Measurements from ENCODE around the gene STAT5A. TPM values are rescaled to one million over a fixed set of nuclear protein-coding genes. Genes with fewer than 3 reads are reported as not detected.
"Not testable (repeated sequence)": the region's sequence is repeated elsewhere in the genome, so short reads cannot be mapped to it uniquely, and the experiment has no call there.

The STAT5A gene
- total RNA-seq, 4 donors from 2014 or later: 7.3 to 34.3 (median 14.0) TPM

DNA sequence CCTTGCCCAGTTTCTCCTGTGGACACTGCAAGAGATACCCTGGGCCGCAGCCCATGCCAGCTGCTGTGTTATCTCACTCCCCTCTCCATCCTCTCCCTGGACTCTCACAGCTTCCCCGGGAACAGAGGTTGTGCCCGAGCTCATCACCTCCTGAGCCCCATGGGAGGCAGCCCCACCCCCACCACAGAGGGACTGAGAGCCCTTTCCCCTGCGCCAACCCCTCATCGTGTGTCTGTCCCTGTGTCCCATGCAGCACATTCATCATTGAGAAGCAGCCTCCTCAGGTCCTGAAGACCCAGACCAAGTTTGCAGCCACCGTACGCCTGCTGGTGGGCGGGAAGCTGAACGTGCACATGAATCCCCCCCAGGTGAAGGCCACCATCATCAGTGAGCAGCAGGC lies 12.7 kb downstream of the STAT5A start:
- Histone ChIP-seq H3K27ac (no peak overlapping the region), H3K9me3 (no peaks in the 10 kb centered on the region), H3K36me3 (peaks cover 8 to 93% (median 22%) of the 10 kb centered on the region in 3 donors), H3K27me3 (no peaks in the 10 kb centered on the region), H3K4me3 (no peak overlapping the region), H3K4me1 (no peaks in the 10 kb centered on the region)
- 81 to 94% methylated on average over 6 of the region's 9 CpGs for WGBS, 2 donors
- TF ChIP-seq, protein P1, sequence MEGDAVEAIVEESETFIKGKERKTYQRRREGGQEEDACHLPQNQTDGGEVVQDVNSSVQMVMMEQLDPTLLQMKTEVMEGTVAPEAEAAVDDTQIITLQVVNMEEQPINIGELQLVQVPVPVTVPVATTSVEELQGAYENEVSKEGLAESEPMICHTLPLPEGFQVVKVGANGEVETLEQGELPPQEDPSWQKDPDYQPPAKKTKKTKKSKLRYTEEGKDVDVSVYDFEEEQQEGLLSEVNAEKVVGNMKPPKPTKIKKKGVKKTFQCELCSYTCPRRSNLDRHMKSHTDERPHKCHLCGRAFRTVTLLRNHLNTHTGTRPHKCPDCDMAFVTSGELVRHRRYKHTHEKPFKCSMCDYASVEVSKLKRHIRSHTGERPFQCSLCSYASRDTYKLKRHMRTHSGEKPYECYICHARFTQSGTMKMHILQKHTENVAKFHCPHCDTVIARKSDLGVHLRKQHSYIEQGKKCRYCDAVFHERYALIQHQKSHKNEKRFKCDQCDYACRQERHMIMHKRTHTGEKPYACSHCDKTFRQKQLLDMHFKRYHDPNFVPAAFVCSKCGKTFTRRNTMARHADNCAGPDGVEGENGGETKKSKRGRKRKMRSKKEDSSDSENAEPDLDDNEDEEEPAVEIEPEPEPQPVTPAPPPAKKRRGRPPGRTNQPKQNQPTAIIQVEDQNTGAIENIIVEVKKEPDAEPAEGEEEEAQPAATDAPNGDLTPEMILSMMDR (IDR thresholded peaks at IDR 0.05): no peak
- TF ChIP-seq POLR2A (IDR thresholded peaks at IDR 0.05): no peak
- intact Hi-C loops (cut with DNase I): no loop called here
- DNase-seq: no peak

DNA sequence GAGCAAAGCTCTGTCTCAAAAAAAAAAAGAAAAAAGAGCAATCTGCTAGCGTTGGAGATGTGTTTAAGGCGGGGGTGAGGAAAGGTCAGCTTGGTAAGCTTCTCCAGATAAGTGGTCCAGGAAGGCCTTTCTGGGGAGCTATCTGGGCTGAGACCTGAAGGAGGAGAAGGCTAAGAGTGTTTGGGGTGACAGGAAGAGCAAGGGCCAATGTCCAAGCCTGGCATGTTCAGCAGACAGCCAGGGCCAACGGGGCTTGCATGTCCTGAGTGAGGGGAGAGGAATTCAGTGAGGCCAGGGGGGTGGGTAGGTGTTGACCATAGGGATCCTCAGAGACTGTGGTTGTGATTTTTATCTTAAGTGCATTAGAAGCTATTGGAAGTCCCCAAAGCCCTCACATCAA lies 15.4 kb downstream of the STAT5A start:
- no peak for DNase-seq
- WGBS, 2 donors: 89% methylated on average over 3 of the region's 3 CpGs
- Histone ChIP-seq H3K9me3 (no peaks in the 10 kb centered on the region), H3K27me3 (no peaks in the 10 kb centered on the region), H3K4me3 (no peak overlapping the region), H3K4me1 (no peaks in the 10 kb centered on the region), H3K27ac (no peak overlapping the region), H3K36me3 (peaks cover 8 to 97% (median 22%) of the 10 kb centered on the region in 3 donors)
- no peak for TF ChIP-seq POLR2A (IDR thresholded peaks at IDR 0.05)
- TF ChIP-seq, protein P1 (IDR thresholded peaks at IDR 0.05): no peak
- intact Hi-C loops (cut with DNase I): no loop called here

DNA sequence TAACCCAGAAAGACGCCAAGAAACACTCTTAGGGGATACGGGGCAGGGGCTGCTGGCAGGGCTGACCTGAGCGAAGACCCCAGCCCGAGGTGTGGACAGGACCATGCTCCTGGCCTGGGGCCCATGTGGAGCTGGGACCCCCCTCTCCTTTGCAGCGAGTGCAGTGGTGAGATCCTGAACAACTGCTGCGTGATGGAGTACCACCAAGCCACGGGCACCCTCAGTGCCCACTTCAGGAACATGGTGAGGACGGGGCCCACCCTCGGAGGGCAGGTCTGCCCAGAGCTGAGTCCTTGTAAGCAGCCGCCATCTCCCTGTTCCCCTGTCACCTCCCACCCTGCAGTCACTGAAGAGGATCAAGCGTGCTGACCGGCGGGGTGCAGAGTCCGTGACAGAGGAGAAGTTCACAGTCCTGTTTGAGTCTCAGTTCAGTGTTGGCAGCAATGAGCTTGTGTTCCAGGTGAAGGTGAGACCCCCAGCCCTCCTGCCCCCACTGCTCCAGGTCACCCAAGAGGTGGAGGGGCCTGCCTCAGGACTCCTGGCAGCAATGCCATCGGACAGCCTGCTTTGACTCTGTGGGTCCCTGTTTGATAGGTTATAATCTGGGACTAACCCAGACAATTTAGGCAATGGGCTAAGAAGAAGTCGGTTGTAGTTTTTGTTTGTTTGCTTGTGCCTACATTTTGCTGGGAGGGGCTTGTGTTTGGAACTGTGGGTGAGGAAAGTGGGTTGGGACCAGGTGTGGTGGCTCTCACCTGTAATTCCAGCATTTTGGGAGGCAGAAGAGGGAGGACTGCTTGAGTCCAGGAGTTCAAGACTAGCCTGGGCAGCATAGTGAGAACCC lies 16.1 kb downstream of the STAT5A start:
- Histone ChIP-seq H3K4me1 (no peaks in the 10 kb centered on the region), H3K27ac (no peak overlapping the region), H3K4me3 (no peak overlapping the region), H3K27me3 (no peaks in the 10 kb centered on the region), H3K36me3 (peaks cover 8 to 97% (median 26%) of the 10 kb centered on the region in 3 donors), H3K9me3 (no peaks in the 10 kb centered on the region)
- DNase-seq: no peak
- 90 to 95% methylated on average over 3 to 12 of the region's 16 CpGs for WGBS, 2 donors
- TF ChIP-seq POLR2A (IDR thresholded peaks at IDR 0.05): no peak
- intact Hi-C loops (cut with DNase I): no loop called here

DNA sequence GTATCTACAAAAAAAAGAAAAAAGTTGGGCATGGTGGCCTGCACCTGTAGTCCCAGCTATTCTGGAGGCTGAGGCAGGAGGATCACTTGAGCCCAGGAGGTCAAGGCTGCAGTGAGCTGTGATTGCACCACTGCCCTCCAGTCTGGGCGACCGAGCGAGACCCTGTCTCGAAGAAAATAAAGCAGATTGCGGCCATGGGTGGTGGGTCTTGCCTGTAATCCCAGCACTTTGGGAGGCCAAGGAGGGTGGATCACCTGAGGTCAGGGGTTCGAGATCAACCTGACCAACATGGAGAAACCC lies 16.7 kb downstream of the STAT5A start:
- DNase-seq; H3K9me3 ChIP-seq; H3K4me3 ChIP-seq; H3K27me3 ChIP-seq; H3K27ac ChIP-seq; H3K4me1 ChIP-seq; intact Hi-C loops (cut with DNase I): not testable (repeated sequence)
- peaks cover 8 to 100% (median 26%) of the 10 kb centered on the region in 3 donors for H3K36me3 ChIP-seq
- 91 to 100% methylated on average over 5 to 6 of the region's 6 CpGs for WGBS, 2 donors

DNA sequence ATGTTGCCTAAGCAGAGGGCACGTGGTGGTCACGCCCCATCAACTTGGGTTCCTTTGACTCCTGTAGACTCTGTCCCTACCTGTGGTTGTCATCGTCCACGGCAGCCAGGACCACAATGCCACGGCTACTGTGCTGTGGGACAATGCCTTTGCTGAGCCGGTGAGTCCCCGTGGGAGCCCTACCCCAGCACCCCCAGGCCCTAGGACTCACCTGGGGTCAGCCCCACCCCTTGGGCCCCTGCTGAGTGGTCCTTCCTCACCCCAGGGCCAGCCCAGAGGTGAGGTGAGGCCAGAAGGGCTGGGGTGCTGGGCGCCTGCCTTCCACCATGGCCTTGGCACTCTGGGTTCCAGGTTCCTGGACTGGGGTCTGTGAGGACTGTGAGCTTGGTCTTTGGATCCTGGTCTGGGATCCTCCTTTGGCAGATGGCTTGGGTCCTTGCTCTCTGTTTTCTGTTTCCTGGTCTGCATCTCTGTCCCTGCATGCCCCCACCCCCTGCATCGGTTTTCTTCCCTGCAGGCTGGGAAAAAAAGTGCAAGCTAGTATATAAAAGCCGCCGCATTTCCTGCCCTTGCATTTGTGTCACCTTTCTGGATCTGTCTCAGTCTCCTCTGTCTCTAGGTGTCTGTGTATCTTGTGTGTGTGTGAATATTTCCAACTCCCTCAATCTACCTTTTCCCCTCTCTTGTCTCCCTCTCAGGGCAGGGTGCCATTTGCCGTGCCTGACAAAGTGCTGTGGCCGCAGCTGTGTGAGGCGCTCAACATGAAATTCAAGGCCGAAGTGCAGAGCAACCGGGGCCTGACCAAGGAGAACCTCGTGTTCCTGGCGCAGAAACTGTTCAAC lies 17.5 kb downstream of the STAT5A start:
- H3K9me3 ChIP-seq: no peaks in the 10 kb centered on the region
- H3K4me1 ChIP-seq: peaks cover 0 to 13% (median 0%) of the 10 kb centered on the region in 3 donors
- no peak for DNase-seq
- H3K36me3 ChIP-seq: peaks cover 8 to 100% (median 26%) of the 10 kb centered on the region in 3 donors
- intact Hi-C loops (cut with DNase I): no loop called here
- no peaks in the 10 kb centered on the region for H3K27me3 ChIP-seq
- H3K4me3 ChIP-seq: no peak overlapping the region
- WGBS, 2 donors: 78 to 88% methylated on average over 12 to 15 of the region's 18 CpGs
- no peak overlapping the region for H3K27ac ChIP-seq
- no peak for TF ChIP-seq POLR2A (IDR thresholded peaks at IDR 0.05)
- TF ChIP-seq, protein P1 (IDR thresholded peaks at IDR 0.05): no peak

DNA sequence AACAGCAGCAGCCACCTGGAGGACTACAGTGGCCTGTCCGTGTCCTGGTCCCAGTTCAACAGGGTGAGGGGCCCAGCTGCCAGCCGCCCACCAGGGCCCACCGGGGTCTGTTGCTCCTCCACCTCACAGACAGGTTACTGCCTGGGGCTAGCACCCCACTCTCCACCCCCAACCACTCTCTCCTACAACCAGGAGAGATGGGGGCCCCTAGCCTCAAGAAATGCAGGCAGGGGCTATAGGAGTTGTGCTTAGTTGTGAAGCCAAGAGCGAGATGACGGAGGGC lies 18.0 kb downstream of the STAT5A start:
- WGBS, 2 donors: 93 to 100% methylated on average over 2 of the region's 5 CpGs
- Histone ChIP-seq H3K4me1 (peaks cover 0 to 19% (median 2%) of the 10 kb centered on the region in 3 donors), H3K4me3 (no peak overlapping the region), H3K27me3 (no peaks in the 10 kb centered on the region), H3K9me3 (no peaks in the 10 kb centered on the region), H3K36me3 (peaks cover 3 to 100% (median 21%) of the 10 kb centered on the region in 3 donors), H3K27ac (no peak overlapping the region)
- no peak for DNase-seq
- intact Hi-C loops (cut with DNase I): no loop called here
- TF ChIP-seq POLR2A (IDR thresholded peaks at IDR 0.05): no peak
